EH (cell line): ENCODE data around the gene TADA2B.
"Not testable (repeated sequence)": the region's sequence is repeated elsewhere in the genome, so short reads cannot be mapped to it uniquely, and the experiment has no call there.

Source experiments
- DNase-seq: peaks from one replicate; pipeline ENCODE4 v3.0.0-alpha.2; 2015; ENCODE audit warnings: low read depth

The TADA2B gene

DNA sequence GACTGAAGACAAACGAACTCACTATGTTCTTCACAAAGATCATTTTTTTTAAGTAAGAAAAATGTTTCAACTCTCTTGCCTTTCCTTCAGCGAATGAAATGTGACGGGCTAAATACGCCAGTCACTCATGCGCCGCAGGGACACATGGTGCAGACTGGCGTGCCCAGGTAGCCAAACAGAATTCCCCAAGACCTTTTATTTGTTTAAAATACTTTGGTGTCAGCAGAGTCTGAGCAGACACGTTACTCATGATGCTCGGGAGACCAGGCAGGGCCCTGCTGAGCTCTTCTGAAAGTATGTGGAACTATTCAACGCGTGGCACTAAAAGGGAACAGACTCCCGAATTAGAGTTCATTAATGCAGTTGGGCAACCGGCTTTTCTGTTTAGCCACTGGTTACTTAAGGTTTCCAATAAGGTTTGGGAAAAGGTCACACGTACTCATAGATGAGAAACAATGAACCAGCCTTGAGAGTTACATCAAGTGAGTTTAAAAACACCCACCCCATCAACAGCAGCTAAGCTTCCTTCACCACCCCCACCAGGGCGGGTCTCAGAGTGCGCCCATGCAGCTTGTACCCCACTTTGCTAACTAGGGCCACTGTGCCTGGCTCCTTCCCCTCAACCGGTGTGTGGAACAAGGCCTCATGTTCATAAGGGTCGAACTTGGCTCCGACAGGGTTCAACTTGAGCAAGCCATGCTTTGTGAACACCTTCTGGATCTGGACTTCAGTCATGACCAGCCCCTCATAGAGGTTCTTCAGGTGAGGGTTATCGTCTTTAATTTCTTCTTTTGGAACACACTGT, 17.4 kb downstream of the TADA2B start:
- DNase-seq, result no peak

GRCh38 chr4:7061815-7062214, 18.6 kb downstream of the TADA2B start:
- DNase-seq, result no peak

GRCh38 chr4:7062816-7063215, 19.6 kb downstream of the TADA2B start:
- DNase-seq, result peak; percentile 11

- DNase-seq, result no peak
These were observed 20.2 kb downstream of the TADA2B start for GRCh38 chr4:7063362-7063761.

DNA sequence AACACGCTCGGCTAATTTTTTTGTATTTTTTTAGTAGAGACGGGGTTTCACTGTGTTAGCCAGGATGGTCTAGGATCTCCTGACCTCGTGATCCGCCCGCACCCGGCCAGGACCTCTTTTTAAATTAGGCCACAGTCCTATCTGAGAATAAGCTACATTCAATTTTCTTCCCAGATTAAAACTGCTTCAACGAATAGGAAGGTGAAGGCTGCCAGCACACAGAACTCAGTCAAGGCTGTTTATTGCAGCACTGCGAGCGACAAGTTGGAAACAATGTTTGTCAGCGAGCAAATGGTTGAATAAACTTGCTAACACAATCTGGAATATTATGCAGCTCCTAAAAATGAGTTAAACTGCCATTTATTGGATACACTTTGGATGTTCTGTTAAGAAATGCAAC, 22.8 kb downstream of the TADA2B start:
- DNase-seq, result no peak

GRCh38 chr4:7066493-7066892, 23.3 kb downstream of the TADA2B start:
- DNase-seq, result no peak

DNA sequence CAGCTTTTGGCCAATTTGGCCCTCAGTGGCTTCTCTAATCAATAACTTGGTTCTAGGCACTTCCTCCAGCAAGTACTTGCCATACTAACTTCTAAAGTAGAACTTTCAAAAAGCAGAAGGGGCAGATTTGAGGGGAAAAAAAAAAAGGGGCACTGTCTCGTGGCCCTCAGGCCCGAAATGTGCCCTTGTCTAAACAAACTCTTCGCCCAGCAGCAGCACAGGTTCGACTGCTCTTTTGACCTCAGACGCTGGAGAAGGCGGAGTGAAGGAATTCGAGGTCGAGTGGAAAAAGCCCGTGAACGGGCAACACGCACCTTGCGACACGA, 23.9 kb downstream of the TADA2B start:
- no peak for DNase-seq

- DNase-seq, result peak; percentile 100
These were observed 24.5 kb downstream of the TADA2B start, which contains the start of gene GRPEL1 for GRCh38 chr4:7067452-7068278. Gene GRPEL1, minus strand, starts transcription at chr4:7068064. Its CDS starts 32 bp downstream, at chr4:7068032.

GRCh38 chr4:7068279-7068842, 25.2 kb downstream of the TADA2B start:
- DNase-seq, result no peak

- DNase-seq, result peak; percentile 24
These were observed 25.7 kb downstream of the TADA2B start for GRCh38 chr4:7068883-7069282.

DNA sequence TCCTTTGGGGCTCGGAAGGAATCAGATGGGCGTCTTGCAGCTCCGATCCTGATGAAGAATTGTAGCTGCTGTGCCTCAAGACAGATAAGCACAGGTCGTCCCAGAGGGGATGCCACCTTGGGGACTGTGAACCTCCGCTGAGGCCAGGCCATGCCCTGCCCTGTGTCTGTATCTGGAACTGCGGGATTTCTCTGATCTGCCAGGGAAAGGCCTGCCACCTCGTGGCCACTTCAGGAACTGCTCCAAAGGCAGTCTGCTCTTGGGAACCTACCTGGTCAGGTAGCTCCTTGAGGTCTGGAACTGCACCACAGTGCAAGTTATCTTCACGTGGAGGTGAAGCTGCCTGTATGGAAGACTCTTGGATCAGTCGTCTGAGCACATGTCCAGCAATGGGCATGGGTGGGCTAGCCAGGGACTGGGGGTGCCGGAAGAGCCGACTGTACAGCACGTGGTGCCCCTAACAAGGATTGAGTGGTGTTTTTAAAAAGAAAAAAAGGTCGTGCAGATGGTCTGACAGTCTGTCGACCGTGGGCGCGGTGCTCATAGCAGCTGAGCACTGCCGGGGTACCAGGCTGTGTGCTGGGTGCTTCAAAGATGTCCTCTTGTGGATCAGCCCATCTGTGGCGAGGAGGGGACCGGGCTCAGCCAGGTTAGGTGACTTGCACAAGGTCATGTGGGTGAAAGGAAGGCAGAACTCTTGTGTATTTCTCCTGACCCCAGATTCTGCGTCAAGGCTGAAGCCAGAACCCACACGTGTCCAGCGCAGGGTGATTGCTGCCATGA, 27.7 kb downstream of the TADA2B start:
- DNase-seq, result peak; percentile 72

DNA sequence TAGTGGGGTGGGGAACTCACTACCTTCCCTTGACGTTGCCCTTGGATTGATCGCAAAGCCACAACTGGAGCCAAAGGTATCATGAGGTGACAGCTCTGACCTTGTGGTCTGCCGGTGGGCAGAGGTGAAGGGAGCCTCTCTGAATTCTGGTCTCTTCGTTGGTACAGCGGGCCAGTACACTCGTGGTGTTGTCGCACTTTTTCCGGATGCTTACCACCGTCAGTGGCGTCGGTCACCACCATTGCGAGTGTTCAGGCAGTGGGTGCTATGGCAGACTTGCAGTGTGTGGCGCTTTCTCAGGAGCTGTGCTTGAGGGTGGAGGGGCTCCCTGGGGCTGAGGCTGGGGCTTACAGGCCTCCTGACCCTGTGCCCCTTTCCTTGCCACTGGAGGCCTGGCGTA, 29.9 kb downstream of the TADA2B start:
- no peak for DNase-seq

GRCh38 chr4:7073526-7074390, 30.6 kb downstream of the TADA2B start:
- peak; percentile 71 for DNase-seq

GRCh38 chr4:7074426-7074825, 31.3 kb downstream of the TADA2B start:
- DNase-seq, result peak; percentile 52

- DNase-seq, result peak; percentile 48
These were observed 33.0 kb downstream of the TADA2B start for GRCh38 chr4:7075962-7076695.

GRCh38 chr4:7076696-7077082, 33.5 kb downstream of the TADA2B start:
- no peak for DNase-seq

- no peak for DNase-seq
These were observed 34.2 kb downstream of the TADA2B start for GRCh38 chr4:7077371-7077770.

DNA sequence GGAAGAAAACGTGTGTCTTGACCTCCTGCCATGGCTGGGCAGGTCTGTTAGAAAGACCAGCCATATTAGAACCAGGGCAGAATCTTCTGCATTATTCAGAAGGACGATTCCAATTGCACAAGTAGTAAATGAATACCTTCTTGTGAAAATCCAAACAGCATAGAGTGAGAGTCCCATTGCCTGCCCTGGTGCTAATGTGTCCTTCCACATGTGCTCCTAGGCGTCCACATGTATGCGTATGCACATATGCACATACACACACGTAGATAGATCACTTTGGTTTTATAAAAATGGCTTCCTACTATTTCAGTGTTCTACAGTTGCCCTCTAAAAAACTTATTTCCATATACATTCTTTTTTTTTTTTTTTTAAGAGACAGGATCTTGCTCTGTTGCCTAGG, 34.9 kb downstream of the TADA2B start:
- no peak for DNase-seq

GRCh38 chr4:7079483-7079882, 36.3 kb downstream of the TADA2B start:
- not testable (repeated sequence) for DNase-seq

- DNase-seq, result peak; percentile 13
These were observed 36.7 kb downstream of the TADA2B start for GRCh38 chr4:7079909-7080308.
